GM21526 (cell line): ENCODE measurements around the gene ZFYVE1.
"Not testable (repeated sequence)": the region's sequence is repeated elsewhere in the genome, so short reads cannot be mapped to it uniquely, and the experiment has no call there.

Experiments
- ATAC-seq: cut with Tn5 transposase; IDR thresholded peaks from one replicate; pipeline ENCODE4 v1.9.1; 2021; ENCODE audit warnings: moderate library complexity; ENCODE audit not compliant: unreplicated experiment, low FRiP score

Gene ZFYVE1, protein sequence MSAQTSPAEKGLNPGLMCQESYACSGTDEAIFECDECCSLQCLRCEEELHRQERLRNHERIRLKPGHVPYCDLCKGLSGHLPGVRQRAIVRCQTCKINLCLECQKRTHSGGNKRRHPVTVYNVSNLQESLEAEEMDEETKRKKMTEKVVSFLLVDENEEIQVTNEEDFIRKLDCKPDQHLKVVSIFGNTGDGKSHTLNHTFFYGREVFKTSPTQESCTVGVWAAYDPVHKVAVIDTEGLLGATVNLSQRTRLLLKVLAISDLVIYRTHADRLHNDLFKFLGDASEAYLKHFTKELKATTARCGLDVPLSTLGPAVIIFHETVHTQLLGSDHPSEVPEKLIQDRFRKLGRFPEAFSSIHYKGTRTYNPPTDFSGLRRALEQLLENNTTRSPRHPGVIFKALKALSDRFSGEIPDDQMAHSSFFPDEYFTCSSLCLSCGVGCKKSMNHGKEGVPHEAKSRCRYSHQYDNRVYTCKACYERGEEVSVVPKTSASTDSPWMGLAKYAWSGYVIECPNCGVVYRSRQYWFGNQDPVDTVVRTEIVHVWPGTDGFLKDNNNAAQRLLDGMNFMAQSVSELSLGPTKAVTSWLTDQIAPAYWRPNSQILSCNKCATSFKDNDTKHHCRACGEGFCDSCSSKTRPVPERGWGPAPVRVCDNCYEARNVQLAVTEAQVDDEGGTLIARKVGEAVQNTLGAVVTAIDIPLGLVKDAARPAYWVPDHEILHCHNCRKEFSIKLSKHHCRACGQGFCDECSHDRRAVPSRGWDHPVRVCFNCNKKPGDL

GRCh38 chr14:73026845-73027542, at the start of gene ZFYVE1:
Gene ZFYVE1, minus strand, starts transcription at chr14:73027106. Its CDS starts 2,598 bp downstream, at chr14:73024508.
- peak; percentile 95 for ATAC-seq

- no peak for ATAC-seq
Observed at GRCh38 chr14:73069585-73069984, 42.7 kb upstream of the ZFYVE1 start.

DNA sequence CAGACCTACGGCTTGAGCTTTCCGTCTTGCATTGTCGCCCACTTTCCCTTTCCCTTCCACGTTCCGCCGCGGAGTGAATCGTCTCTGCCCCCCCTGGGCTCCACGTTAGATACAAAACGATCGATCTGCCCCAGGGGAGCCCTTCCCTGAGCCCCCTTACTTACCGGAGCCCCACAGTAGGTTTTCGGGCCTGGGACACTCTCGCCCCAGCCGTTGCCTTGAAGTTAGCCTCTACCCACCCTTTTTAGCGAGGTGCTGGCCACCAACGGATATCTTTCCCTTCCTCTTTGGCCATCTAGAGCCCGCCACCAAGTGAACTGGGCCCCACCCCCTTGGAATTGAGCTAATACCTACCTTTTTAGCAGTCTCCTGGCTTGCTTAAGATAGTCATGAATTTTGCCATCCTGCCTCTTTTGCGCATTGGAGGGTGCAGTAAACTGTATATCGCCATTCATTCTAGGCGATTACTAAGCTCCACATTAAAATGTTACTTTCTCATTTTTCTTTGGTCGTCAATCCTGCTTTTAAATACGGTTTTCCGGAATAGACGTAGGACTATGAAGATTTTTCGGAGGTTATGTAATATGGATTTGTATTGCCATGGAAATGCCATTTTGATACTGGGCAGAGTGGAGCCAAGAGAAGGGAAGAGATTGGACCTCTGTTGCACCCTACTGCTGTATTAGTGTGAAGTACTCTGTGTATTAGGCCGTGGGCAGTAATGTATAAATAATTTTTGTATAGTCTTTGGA, 32.2 kb upstream of the ZFYVE1 start:
- ATAC-seq = peak; percentile 3

- ATAC-seq = peak; percentile 89
Observed at GRCh38 chr14:73058224-73058921, 31.5 kb upstream of the ZFYVE1 start, which contains the start of gene RBM25. Gene RBM25, plus strand, starts transcription at chr14:73058534. Its CDS starts 13,108 bp downstream, at chr14:73071642.

- no peak for ATAC-seq
Observed at GRCh38 chr14:73057944-73058223, 31.0 kb upstream of the ZFYVE1 start.

GRCh38 chr14:73055251-73055650, 28.3 kb upstream of the ZFYVE1 start:
- ATAC-seq = no peak

DNA sequence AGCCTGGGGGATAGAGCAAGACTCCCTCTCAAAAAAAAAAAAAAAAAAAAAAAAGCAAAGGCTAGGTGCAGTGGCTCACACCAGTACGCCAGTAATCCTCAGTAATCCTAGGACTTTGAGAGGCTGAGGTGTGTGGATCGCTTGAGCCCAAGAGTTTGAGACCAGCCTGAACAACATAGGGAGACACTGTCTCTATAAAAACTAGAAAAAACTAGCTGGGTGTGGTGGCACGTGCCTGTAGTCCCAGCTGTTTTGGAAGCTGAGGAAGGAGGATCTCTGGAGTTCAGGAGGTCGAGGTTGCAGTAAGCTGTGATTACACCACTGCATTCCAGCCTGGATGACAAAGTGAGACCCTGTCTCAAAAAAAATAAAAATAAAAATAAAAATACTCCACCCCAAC, 22.5 kb upstream of the ZFYVE1 start:
- ATAC-seq = no peak

- ATAC-seq = no peak
Observed at GRCh38 chr14:73047808-73048207, 20.9 kb upstream of the ZFYVE1 start.

DNA sequence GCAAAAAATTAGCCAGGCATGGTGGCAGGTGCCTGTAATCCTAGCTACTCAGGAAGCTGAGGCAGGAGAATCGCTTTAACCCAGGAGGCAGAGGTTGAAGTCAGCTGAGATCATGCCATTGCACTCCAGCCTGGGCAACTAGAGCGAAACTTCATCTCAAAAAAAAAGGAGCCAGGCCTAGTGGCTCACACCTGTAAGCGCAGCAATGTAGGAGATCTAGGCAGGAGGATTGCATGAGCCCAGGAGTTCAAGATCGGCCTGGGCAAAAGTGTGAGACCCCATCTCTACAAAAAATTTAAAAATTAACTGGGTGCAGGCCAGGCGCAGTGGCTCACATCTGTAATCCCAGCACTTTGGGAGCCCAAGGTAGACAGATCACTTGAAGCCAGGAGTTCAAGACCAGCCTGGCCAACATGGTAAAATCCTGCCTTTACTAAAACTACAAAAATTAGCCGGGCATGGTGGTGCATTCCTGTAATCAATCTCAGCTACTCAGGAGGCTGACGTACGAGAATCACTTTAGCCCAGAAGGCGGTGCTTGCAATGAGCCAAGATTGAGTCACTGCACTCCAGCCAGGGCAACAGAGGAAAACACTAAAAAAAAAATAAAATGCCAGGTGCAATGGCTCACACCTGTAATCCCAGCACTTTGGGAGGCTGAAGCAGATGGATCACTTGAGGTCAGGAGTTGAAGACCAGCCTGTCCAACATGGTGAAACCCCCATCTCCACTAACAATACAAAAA, 10.0 kb upstream of the ZFYVE1 start:
- ATAC-seq = not testable (repeated sequence)

DNA sequence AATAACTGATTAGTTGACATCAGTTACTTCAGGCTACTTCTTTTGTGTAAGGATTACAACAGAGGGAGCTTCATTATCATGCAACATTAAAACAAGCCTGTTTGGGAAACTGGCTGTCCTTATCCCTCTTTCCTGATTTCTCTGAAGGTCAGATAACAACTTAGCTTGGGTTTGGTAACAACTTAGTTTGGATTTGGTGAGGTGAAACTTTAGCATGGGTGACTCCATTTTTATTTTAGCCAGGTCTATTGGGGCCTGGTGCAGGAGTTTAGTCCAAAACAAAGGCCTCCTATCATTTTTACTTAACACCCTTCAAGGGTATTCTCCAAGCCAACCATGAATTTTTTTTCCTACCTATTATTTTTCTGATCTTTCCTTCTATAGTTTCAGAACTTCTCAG, 1.1 kb upstream of the ZFYVE1 start:
- ATAC-seq = no peak

GRCh38 chr14:73027546-73027945, 640 bp upstream of the ZFYVE1 start:
- no peak for ATAC-seq

DNA sequence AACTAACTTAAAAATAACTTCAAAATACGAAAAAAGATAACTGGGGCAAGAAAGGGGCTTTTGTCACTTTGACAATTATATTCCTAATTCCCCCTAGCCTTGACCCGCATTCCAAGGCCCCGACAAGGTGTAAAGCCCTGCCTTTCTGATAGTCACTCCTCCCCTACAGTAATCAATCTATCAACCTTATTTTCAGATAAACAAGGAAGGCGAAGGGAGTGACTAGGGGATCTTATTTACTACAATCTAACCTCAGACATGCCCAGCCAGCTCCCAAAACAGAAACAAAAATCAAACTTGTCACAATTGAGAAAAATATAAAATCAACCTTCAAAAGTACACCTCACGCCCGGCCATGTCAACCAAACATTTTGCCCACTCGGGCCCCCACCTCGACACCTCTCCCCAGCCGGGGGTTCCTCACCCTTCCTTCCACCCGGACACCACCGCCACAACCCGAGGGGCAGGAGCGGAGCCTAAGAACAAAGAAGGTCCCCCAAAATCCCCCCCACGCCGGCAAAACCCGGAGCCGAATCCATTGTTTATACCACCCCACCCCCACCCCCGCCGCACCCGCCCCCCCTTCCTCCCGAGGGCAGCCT, 562 bp downstream of the ZFYVE1 start:
- no peak for ATAC-seq

DNA sequence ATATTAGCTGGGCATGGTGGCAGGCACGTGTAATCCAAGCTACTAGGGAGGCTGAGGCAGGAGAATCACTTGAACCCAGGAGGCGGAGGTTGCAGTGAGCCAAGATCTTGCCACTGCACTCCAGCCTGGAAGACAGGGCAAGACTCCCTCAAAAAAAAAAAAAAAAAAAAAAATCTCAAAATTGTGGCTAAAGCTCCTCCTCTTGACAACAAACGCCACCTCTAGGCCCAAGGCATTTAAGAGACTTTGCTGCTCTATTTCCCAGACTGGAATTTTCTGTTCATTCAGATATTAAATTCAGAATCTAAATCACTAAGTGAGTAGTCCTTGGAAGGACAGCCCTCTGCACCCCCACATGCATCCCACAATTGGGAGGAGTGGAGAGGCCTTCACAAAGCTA, 1.4 kb downstream of the ZFYVE1 start:
- ATAC-seq = no peak

GRCh38 chr14:73022051-73022450, 4.9 kb downstream of the ZFYVE1 start:
- ATAC-seq = no peak

DNA sequence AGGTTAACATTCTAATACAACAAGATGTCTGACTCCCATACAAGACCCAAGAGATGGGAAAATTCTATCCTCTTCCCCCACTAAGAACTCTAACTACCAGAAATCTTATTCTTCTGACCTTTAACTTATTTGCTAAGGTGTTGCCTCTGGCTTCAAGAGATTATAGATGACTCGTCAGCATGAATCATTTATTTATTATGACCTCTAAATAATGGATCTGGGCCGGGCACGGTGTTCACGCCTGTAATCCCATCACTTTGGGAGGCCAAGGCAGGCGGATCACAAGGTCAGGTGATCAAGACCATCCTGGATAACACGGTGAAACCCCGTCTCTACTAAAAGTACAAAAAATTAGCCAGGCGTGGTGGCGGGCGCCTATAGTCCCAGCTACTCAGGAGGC, 10.9 kb downstream of the ZFYVE1 start:
- ATAC-seq = not testable (repeated sequence)

DNA sequence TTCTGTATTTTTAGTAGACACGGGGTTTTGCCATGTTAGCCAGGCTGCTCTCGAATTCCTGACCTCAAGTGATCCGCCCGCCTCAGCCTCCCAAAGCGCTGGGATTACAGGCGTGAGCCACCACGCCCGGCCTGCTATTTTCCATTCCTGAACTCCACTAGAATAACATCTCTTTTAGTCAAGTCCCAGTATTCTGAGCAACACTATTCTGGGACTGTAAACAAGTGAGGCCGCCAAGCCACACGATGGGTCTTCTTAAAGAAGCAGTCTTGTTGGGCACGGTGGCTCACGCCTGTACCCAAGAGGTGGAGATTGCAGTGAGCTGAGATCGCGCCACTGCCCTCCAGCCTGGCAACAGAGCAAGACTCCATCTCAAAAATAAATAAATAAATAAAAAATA, 11.4 kb downstream of the ZFYVE1 start:
- ATAC-seq = not testable (repeated sequence)

DNA sequence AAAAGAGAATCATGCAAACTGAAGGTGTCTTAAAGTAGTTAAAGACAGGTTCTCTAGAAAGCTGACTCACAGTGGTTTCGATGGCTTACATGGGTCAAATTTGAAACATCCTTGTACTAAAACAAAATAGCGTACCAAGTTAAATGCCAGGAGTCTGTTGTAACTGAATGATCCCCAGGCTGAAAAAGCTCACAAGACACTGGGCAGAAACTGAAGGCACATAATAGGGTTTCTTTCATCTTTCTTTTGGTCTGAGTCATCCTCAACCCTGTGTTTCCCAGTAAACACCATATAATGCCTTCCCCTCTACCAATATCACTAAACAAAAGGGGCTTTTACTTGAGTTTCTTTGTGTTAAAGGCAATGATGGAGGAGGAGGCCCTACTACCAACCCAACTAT, 12.8 kb downstream of the ZFYVE1 start:
- ATAC-seq = peak; percentile 66

- ATAC-seq = not testable (repeated sequence)
Observed at GRCh38 chr14:73011189-73011588, 15.7 kb downstream of the ZFYVE1 start.

DNA sequence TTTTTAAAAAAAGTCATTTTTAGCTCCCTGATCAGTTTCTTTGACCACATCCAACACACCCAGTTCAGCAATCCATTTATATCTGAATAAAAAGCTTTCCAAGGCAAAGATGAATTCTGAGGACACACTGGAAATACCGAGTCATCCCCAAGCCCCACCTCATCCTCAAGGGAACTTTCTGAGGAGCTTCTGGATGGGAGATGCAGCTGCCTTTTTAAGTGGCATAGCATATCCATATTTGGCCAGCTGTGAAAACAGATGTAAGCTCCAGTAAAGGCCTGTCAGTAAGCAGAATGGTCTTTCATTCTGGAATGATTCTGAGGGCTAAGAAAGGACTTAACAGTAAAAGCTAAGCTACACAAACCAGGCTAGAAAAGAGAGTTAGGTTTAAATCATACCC, 18.4 kb downstream of the ZFYVE1 start:
- ATAC-seq = no peak
